Gastroesophageal sphincter (tissue), 4 donors: Measurements from ENCODE around the gene OPCML. TPM values are rescaled to one million over a fixed set of nuclear protein-coding genes. Genes with fewer than 3 reads are reported as not detected.

ENCODE experiments used
- ATAC-seq: fragments of 150-250 bp; one replicate; pipeline ENCODE4 v1.9.1; 2016; ENCODE audit warnings: mild to moderate bottlenecking, moderate library complexity
- H3K27ac ChIP-seq, 4 donors: fragments of 200-600 bp; sonication (generic) in 3 of 4; 1 replicate in 3 of 4; 2 replicates in 1 of 4; pipeline ENCODE4 v1.5.1; 2016 to 2019
- H3K27me3 ChIP-seq: fragments of 200-600 bp; sonication (generic); one replicate; pipeline ENCODE4 v1.5.1; 2019
- H3K36me3 ChIP-seq, 2 donors: fragments of 200-600 bp; sonication (generic); one replicate each; pipeline ENCODE4 v1.5.1; 2019; ENCODE audit warnings: control low read depth in 1 of 2
- H3K4me1 ChIP-seq, 3 donors: fragments of 200-600 bp; sonication (generic); 1 replicate in 2 of 3; 2 replicates in 1 of 3; pipeline ENCODE4 v1.5.1; 2016 to 2019; ENCODE audit warnings: control low read depth in 2 of 3
- H3K4me3 ChIP-seq, 2 donors: fragments of 200-600 bp; sonication (generic); one replicate each; pipeline ENCODE4 v1.5.1; 2019; ENCODE audit warnings: mild to moderate bottlenecking in 1 of 2, moderate library complexity in 1 of 2
- H3K9me3 ChIP-seq, 3 donors: fragments of 200-600 bp; sonication (generic); one replicate each; pipeline ENCODE4 v1.5.1; 2017 to 2019; ENCODE audit warnings: control low read depth in 2 of 3
- EP300 ChIP-seq: sonication (generic); formaldehyde crosslinking; IDR thresholded peaks from one replicate; pipeline ENCODE4 v1.6.1; 2017; ENCODE audit warnings: antibody characterized with exemption, mild to moderate bottlenecking
- POLR2A ChIP-seq, 2 donors: fragments of 450-650 bp; IDR thresholded peaks; one replicate each; pipeline ENCODE4 v1.6.1; 2017; ENCODE audit warnings: antibody characterized with exemption in 2 of 2, mild to moderate bottlenecking in 2 of 2, moderate library complexity in 1 of 2
- POLR2AphosphoS5 ChIP-seq: sonication (generic); formaldehyde crosslinking; IDR thresholded peaks from one replicate; pipeline ENCODE4 v1.6.1; 2017; ENCODE audit warnings: antibody characterized with exemption
- WGBS, 2 donors: methylation state at CpG; one replicate each; pipeline ENCODE4 v1.1.5; 2018; ENCODE audit warnings: low coverage in 1 of 2; 5-methylcytosine and 5-hydroxymethylcytosine counted together
- total RNA-seq, 4 donors: library from RNA; depleted of rRNA; stranded (reverse); fragments of >200 nt; gene quantifications; one replicate each; pipeline ENCODE4 v1.1.0, GENCODE V29; 2016
- TF ChIP-seq, protein P1 (sequence below), 4 experiments: fragments of 200-600 bp in 2 of 4; fragments of 450-650 bp in 2 of 4; sonication (generic) in 1 of 4; IDR thresholded peaks; one replicate each; pipeline ENCODE4 v1.5.1; 2017 to 2019; ENCODE audit warnings: antibody characterized with exemption in 4 of 4, mild to moderate bottlenecking in 2 of 4, moderate library complexity in 2 of 4

The OPCML gene
- total RNA-seq, 4 donors from 2014 or later = 0.13 to 0.93 (median 0.33) TPM

DNA sequence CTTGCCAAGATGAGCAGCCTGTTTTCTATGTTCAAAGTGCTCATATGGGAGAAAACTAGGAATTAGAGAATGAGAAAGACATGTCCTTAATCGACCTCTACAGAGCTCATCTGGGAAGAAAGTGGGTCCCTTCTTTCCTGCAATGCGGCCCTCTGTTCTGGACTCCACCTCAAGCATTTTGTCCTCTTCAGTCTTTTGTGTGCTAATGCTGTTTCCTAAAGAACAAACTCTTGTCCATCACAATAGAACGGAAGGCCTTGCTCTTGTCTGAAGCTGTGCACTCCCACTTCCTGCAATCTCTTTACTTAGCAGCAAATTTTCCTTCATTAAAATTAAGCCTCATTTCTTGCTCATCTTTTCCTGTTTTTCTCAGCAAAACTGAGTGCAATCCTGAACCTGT is 206.6 kb downstream of the OPCML start:
- H3K27me3 ChIP-seq = no peaks in the 10 kb centered on the region
- no peak overlapping the region for H3K27ac ChIP-seq
- H3K36me3 ChIP-seq = no peaks in the 10 kb centered on the region
- ATAC-seq = no peak
- H3K9me3 ChIP-seq = no peaks in the 10 kb centered on the region
- no peak overlapping the region for H3K4me3 ChIP-seq
- TF ChIP-seq POLR2A (IDR thresholded peaks at IDR 0.05) = no peak
- TF ChIP-seq POLR2AphosphoS5 = no peak
- no peak for TF ChIP-seq EP300
- TF ChIP-seq, protein P1, sequence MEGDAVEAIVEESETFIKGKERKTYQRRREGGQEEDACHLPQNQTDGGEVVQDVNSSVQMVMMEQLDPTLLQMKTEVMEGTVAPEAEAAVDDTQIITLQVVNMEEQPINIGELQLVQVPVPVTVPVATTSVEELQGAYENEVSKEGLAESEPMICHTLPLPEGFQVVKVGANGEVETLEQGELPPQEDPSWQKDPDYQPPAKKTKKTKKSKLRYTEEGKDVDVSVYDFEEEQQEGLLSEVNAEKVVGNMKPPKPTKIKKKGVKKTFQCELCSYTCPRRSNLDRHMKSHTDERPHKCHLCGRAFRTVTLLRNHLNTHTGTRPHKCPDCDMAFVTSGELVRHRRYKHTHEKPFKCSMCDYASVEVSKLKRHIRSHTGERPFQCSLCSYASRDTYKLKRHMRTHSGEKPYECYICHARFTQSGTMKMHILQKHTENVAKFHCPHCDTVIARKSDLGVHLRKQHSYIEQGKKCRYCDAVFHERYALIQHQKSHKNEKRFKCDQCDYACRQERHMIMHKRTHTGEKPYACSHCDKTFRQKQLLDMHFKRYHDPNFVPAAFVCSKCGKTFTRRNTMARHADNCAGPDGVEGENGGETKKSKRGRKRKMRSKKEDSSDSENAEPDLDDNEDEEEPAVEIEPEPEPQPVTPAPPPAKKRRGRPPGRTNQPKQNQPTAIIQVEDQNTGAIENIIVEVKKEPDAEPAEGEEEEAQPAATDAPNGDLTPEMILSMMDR (IDR thresholded peaks at IDR 0.05) = no peak
- WGBS, 2 donors = 68 to 77% methylated on average over 3 of the region's 3 CpGs
- no peaks in the 10 kb centered on the region for H3K4me1 ChIP-seq

DNA sequence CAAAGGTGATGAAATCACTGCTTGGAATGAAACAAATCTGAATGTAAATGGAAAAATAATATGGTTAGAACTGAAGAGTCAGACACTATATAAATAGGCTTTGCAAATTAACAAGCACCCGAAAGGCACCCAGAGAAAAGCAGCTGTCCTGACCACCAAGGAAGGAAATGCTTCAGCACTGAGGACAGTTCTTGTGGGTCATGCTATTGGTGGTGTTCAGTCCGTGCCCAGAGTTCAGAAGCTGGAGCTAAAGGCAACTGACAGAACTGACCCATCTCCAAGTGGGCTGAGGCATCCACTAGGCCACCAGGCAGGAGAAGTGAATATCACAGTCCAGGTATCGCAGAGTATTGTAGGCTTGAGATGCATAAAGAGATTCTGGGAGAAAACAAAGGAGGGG is 208.9 kb downstream of the OPCML start:
- ATAC-seq = no peak
- 20 to 52% methylated on average over 1 to 3 of the region's 3 CpGs for WGBS, 2 donors
- no peak for TF ChIP-seq POLR2A (IDR thresholded peaks at IDR 0.05)
- TF ChIP-seq POLR2AphosphoS5 = no peak
- TF ChIP-seq, protein P1 (IDR thresholded peaks at IDR 0.05) = no peak
- no peak for TF ChIP-seq EP300
- Histone ChIP-seq H3K27me3 (no peaks in the 10 kb centered on the region), H3K4me1 (no peaks in the 10 kb centered on the region), H3K4me3 (no peak overlapping the region), H3K9me3 (no peaks in the 10 kb centered on the region), H3K36me3 (no peaks in the 10 kb centered on the region), H3K27ac (no peak overlapping the region)

DNA sequence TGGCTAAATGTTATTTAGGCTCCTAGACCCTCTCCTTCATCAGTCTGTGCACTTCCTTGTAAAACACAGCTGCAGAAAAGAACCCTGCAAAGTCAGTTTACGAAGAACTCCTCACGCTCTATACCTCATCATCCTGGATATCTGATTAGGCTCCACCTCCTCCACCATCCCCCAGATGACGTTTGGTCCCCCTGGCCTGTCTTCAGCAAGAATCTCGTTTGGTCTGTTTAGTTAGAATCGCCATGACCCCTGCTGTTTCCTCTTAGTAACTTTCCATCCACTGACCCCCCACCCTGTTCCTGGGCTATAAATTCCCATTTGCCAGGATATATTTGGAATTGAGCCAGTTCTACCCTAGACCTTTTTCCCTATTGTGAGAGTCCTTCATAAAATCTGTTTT is 214.1 kb downstream of the OPCML start:
- H3K27me3 ChIP-seq = no peaks in the 10 kb centered on the region
- H3K36me3 ChIP-seq = no peaks in the 10 kb centered on the region
- no peak overlapping the region for H3K4me3 ChIP-seq
- H3K4me1 ChIP-seq = no peaks in the 10 kb centered on the region
- WGBS, 2 donors = 33 to 38% methylated on average over 5 of the region's 5 CpGs
- no peak overlapping the region for H3K27ac ChIP-seq
- no peak for ATAC-seq
- no peak for TF ChIP-seq EP300
- TF ChIP-seq POLR2AphosphoS5 = no peak
- TF ChIP-seq, protein P1 (IDR thresholded peaks at IDR 0.05) = no peak
- no peak for TF ChIP-seq POLR2A (IDR thresholded peaks at IDR 0.05)
- no peaks in the 10 kb centered on the region for H3K9me3 ChIP-seq

DNA sequence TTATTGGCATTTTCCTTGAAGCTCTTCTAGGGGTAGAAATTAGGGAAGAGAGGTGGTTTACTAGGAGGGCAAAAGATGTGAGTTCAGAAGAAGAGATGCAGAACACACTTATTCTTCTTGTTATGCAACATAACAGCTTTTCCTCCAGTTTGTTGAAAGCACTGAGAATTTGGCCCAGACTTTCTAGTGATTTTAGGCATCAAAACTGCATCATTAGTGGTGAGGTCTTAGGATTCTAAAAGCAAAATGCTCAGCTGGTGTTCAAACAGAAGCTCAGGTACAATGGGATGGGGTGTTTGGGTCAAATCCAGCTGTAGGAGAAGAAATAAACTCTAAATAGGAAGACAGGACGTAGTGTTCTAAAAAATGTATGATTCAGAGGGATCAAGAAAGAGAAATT is 221.1 kb downstream of the OPCML start:
- Histone ChIP-seq H3K36me3 (no peaks in the 10 kb centered on the region), H3K9me3 (no peaks in the 10 kb centered on the region), H3K4me1 (no peaks in the 10 kb centered on the region), H3K27ac (no peak overlapping the region), H3K27me3 (no peaks in the 10 kb centered on the region), H3K4me3 (no peak overlapping the region)
- TF ChIP-seq, protein P1 (IDR thresholded peaks at IDR 0.05) = no peak
- no peak for TF ChIP-seq POLR2AphosphoS5
- no peak for TF ChIP-seq EP300
- TF ChIP-seq POLR2A (IDR thresholded peaks at IDR 0.05) = no peak
- no peak for ATAC-seq
- WGBS, 2 donors = 33 to 70% methylated on average over 1 of the region's 1 CpG

DNA sequence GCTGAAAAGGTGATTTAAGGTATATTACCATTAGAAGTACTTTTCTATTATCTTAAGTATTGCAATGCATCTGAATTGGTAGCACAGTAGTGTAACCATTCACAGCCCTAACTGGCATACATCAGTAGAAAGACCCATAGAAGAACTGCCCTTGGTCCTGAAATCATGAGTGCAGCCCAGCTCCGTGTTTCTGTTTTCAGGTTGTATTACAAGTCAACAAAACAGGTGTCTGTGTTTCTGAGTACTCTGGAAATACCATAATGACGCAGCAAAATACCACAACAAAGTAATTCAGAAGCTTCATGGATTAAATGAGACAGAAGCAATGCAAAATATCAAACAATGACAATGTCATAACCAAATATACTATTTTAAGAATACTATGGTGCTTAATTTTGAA is 226.3 kb downstream of the OPCML start:
- TF ChIP-seq EP300 = no peak
- TF ChIP-seq, protein P1 (IDR thresholded peaks at IDR 0.05) = no peak
- no peak overlapping the region for H3K27ac ChIP-seq
- 5 to 19% methylated on average over 2 of the region's 2 CpGs for WGBS, 2 donors

More for the DNA sequence above, 226.3 kb downstream of the OPCML start:
- Histone ChIP-seq H3K4me3 (no peak overlapping the region), H3K27me3 (no peaks in the 10 kb centered on the region), H3K4me1 (no peaks in the 10 kb centered on the region), H3K36me3 (no peaks in the 10 kb centered on the region), H3K9me3 (no peaks in the 10 kb centered on the region)
- no peak for ATAC-seq
